Nephron progenitor cell (in vitro differentiated cells): ENCODE results near the gene ZNF177.

Experiments
- DNase-seq: peaks from one replicate; pipeline ENCODE4 v3.0.0; 2021
- H3K27ac Mint-ChIP-seq: 2 replicates; pipeline ENCODE4 v1.8.0; 2021; ENCODE audit warnings: mild to moderate bottlenecking, moderate library complexity, mixed read lengths
- H3K27me3 Mint-ChIP-seq: 2 replicates; pipeline ENCODE4 v1.8.0; 2021; ENCODE audit warnings: mild to moderate bottlenecking, low read depth, mixed read lengths; ENCODE audit not compliant: poor library complexity
- H3K36me3 Mint-ChIP-seq: 2 replicates; pipeline ENCODE4 v1.8.0; 2021; ENCODE audit warnings: low read depth, mixed read lengths
- H3K4me1 Mint-ChIP-seq: 2 replicates; pipeline ENCODE4 v1.8.0; 2021; ENCODE audit warnings: mixed read lengths
- H3K4me3 Mint-ChIP-seq: 2 replicates; pipeline ENCODE4 v1.8.0; 2021; ENCODE audit warnings: mild to moderate bottlenecking, moderate library complexity, mixed read lengths
- H3K9me3 Mint-ChIP-seq: 2 replicates; pipeline ENCODE4 v1.8.0; 2021; ENCODE audit warnings: mild to moderate bottlenecking, moderate library complexity, mixed read lengths
- CTCF ChIP-seq: fragments of 200-600 bp; sonication (generic); IDR thresholded peaks from 2 replicates; pipeline ENCODE4 v1.5.0; 2021; ENCODE audit warnings: antibody characterized with exemption

The ZNF177 gene

GRCh38 chr19:9324584-9324962, 38.2 kb upstream of the ZNF177 start:
- H3K27ac Mint-ChIP-seq, result peak overlapping the region; percentile 75
- peaks cover 9% of the 10 kb centered on the region for H3K27me3 Mint-ChIP-seq
- H3K36me3 Mint-ChIP-seq, result peaks cover 79% of the 10 kb centered on the region
- H3K9me3 Mint-ChIP-seq, result peaks cover 89% of the 10 kb centered on the region
- H3K4me3 Mint-ChIP-seq, result peak overlapping the region; percentile 91
- no peak for DNase-seq
- peaks cover 10% of the 10 kb centered on the region for H3K4me1 Mint-ChIP-seq
- no peak for TF ChIP-seq CTCF

GRCh38 chr19:9329999-9330398, 32.8 kb upstream of the ZNF177 start:
- no peak overlapping the region for H3K4me3 Mint-ChIP-seq
- no peak for TF ChIP-seq CTCF
- peaks cover 99% of the 10 kb centered on the region for H3K9me3 Mint-ChIP-seq
- no peak overlapping the region for H3K27ac Mint-ChIP-seq
- H3K36me3 Mint-ChIP-seq, result peaks cover 100% of the 10 kb centered on the region
- H3K27me3 Mint-ChIP-seq, result peaks cover 5% of the 10 kb centered on the region
- no peak for DNase-seq
- H3K4me1 Mint-ChIP-seq, result no peaks in the 10 kb centered on the region

- no peak for TF ChIP-seq CTCF
- H3K27ac Mint-ChIP-seq, result no peak overlapping the region
These were observed 20.1 kb upstream of the ZNF177 start for GRCh38 chr19:9342610-9343304.

GRCh38 chr19:9345005-9345404, 17.8 kb upstream of the ZNF177 start:
- Mint-ChIP-seq H3K9me3 (peaks cover 98% of the 10 kb centered on the region), H3K36me3 (peaks cover 98% of the 10 kb centered on the region), H3K4me3 (no peak overlapping the region), H3K27me3 (peaks cover 4% of the 10 kb centered on the region), H3K4me1 (no peaks in the 10 kb centered on the region), H3K27ac (no peak overlapping the region)
- TF ChIP-seq CTCF, result no peak
- DNase-seq, result no peak

More at GRCh38 chr19:9342610-9343304, 20.1 kb upstream of the ZNF177 start:
- H3K4me3 Mint-ChIP-seq, result no peak overlapping the region
- no peaks in the 10 kb centered on the region for H3K4me1 Mint-ChIP-seq
- DNase-seq, result no peak
- peaks cover 98% of the 10 kb centered on the region for H3K9me3 Mint-ChIP-seq
- peaks cover 2% of the 10 kb centered on the region for H3K27me3 Mint-ChIP-seq
- H3K36me3 Mint-ChIP-seq, result peaks cover 98% of the 10 kb centered on the region

- peaks cover 96% of the 10 kb centered on the region for H3K9me3 Mint-ChIP-seq
These were observed 14.6 kb upstream of the ZNF177 start for GRCh38 chr19:9348253-9348652.

More at GRCh38 chr19:9348253-9348652, 14.6 kb upstream of the ZNF177 start:
- Mint-ChIP-seq H3K27ac (no peak overlapping the region), H3K4me1 (no peaks in the 10 kb centered on the region), H3K4me3 (no peak overlapping the region), H3K27me3 (peaks cover 4% of the 10 kb centered on the region), H3K36me3 (peaks cover 96% of the 10 kb centered on the region)
- DNase-seq, result no peak
- no peak for TF ChIP-seq CTCF
